ENCODE results near the gene PFKFB3. TPM values are rescaled to one million over a fixed set of nuclear protein-coding genes. Genes with fewer than 3 reads are reported as not detected.

The PFKFB3 gene
- total RNA-seq, 1 experiment from 2014 or later = 36.8 TPM

- no peak overlapping the region for H2BK20ac ChIP-seq (ENCODE audit: low read depth, low read length, poor library complexity, severe bottlenecking)
- H3K79me1 ChIP-seq (ENCODE audit: insufficient read depth, low read depth, low read length, poor library complexity, severe bottlenecking) = no peaks in the 10 kb centered on the region
- TF ChIP-seq, protein P1, sequence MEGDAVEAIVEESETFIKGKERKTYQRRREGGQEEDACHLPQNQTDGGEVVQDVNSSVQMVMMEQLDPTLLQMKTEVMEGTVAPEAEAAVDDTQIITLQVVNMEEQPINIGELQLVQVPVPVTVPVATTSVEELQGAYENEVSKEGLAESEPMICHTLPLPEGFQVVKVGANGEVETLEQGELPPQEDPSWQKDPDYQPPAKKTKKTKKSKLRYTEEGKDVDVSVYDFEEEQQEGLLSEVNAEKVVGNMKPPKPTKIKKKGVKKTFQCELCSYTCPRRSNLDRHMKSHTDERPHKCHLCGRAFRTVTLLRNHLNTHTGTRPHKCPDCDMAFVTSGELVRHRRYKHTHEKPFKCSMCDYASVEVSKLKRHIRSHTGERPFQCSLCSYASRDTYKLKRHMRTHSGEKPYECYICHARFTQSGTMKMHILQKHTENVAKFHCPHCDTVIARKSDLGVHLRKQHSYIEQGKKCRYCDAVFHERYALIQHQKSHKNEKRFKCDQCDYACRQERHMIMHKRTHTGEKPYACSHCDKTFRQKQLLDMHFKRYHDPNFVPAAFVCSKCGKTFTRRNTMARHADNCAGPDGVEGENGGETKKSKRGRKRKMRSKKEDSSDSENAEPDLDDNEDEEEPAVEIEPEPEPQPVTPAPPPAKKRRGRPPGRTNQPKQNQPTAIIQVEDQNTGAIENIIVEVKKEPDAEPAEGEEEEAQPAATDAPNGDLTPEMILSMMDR (conservative IDR thresholded peaks at IDR 0.05) = no peak
- H3K56ac ChIP-seq (ENCODE audit: insufficient read length, low read depth, low read length) = no peak overlapping the region
- H3T11ph ChIP-seq (ENCODE audit: low read length) = no peak overlapping the region
- no peak overlapping the region for H3K14ac ChIP-seq (ENCODE audit: insufficient read depth, low read length)
- no peaks in the 10 kb centered on the region for H4K20me1 ChIP-seq (ENCODE audit: control insufficient read depth, insufficient read depth, insufficient read length)
- Mint-ChIP-seq H3K27me3 (ENCODE audit: low read depth) (peaks cover 55% of the 10 kb centered on the region), H3K9me3 (no peaks in the 10 kb centered on the region), H3K36me3 (ENCODE audit: insufficient read depth in 1 of 3, low read depth in 3 of 3) (no peaks in the 10 kb centered on the region), H3K27ac (no peak overlapping the region), H3K4me1 (peaks cover 17 to 18% of the 10 kb centered on the region in 2 experiments), H3K4me3 (no peak overlapping the region)
- no peak overlapping the region for H2BK12ac ChIP-seq (ENCODE audit: insufficient read length, low read depth, low read length)
- no peak overlapping the region for H2BK15ac ChIP-seq (ENCODE audit: low read depth, low read length)
- no peak overlapping the region for H3K23ac ChIP-seq (ENCODE audit: insufficient read length, low read depth, low read length)
- H3K27ac ChIP-seq (ENCODE audit: insufficient read length, low read depth, low read length) = no peak overlapping the region
- H2AFZ ChIP-seq (ENCODE audit: low read length) = no peak overlapping the region
- H3K27me3 ChIP-seq (ENCODE audit: insufficient read depth, low read length) = peaks cover 24% of the 10 kb centered on the region
- H3K9ac ChIP-seq (ENCODE audit: extremely low read depth, insufficient read length, low read length) = no peak overlapping the region
- no peaks in the 10 kb centered on the region for H3K4me1 ChIP-seq (ENCODE audit: insufficient read depth, low read length)
- no peak overlapping the region for H4K8ac ChIP-seq (replicated peaks; ENCODE audit: insufficient read length, low read depth, low read length)
- H3K4ac ChIP-seq (ENCODE audit: low read depth, low read length) = no peak overlapping the region
- no CpG with 5 or more reads among the region's 6 CpGs for WGBS (ENCODE audit: extremely low coverage, insufficient read length, low lambda C conversion rate)
- no peak overlapping the region for H2BK5ac ChIP-seq (ENCODE audit: insufficient read length, low read length)
- H3K18ac ChIP-seq (ENCODE audit: insufficient read length, low read depth, low read length) = no peak overlapping the region
- no peak overlapping the region for H4K5ac ChIP-seq (ENCODE audit: insufficient read length, low read depth, low read length)
- H2AK5ac ChIP-seq (ENCODE audit: insufficient read length, low read length) = no peak overlapping the region
- no peak for DNase-seq
- peaks cover 17% of the 10 kb centered on the region for H3K23me2 ChIP-seq (ENCODE audit: insufficient read length, low read depth, low read length, poor library complexity, severe bottlenecking)
- no peak overlapping the region for H3K4me2 ChIP-seq (ENCODE audit: insufficient read depth, insufficient read length, low read length)
- H3K9me3 ChIP-seq (ENCODE audit: control insufficient read depth, low read depth, low read length) = no peaks in the 10 kb centered on the region
- H2BK120ac ChIP-seq (ENCODE audit: low read depth, low read length, poor library complexity, severe bottlenecking) = no peak overlapping the region
- no peaks in the 10 kb centered on the region for H3K79me2 ChIP-seq (ENCODE audit: insufficient read depth, low read length)
- no peak overlapping the region for H4K91ac ChIP-seq (ENCODE audit: insufficient read length, low read depth, low read length)
These were observed 4.6 kb upstream of the PFKFB3 start for GRCh38 chr10:6198171-6198570.

All from H9 (cell line).